IPS DF 19.7 (cell line): ENCODE data around the gene DRC3.

Experiments used
- DNase-seq: peaks from one replicate; pipeline ENCODE4 v3.0.0-alpha.2; 2013; ENCODE audit warnings: low read depth, low spot score

DRC3 gene

DNA sequence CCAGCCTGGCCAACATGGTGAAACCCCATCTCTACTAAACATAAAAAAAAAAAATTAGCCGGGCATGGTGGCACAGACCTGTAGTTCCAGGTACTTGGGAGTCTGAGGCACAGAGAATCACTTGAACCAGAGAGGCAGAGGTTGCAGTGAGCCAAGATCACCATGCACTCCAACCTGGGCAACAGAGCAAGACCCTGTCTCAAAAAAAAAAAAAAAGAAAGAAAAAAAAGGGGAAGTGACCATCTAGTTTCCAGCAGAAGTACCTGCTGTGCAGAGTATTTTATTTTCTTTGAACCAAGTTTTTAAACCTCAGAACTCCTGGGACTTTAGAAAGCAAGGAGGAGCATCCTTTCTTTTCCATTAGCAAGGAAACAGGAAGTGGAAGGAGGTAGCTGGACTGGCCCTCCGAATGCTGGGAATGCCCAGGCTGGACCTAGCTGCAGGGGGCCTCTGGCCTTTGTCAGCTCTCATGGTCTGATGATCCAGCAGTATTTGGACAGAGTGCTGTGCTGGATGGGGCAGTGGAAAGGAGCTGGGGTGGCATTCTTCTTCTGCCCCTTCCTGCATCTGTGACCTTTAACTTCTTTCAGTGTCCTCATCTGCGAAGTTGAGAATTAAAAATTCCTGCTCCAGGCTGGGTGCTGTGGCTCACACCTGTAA is 73.2 kb downstream of the DRC3 start:
- no peak for DNase-seq

DNA sequence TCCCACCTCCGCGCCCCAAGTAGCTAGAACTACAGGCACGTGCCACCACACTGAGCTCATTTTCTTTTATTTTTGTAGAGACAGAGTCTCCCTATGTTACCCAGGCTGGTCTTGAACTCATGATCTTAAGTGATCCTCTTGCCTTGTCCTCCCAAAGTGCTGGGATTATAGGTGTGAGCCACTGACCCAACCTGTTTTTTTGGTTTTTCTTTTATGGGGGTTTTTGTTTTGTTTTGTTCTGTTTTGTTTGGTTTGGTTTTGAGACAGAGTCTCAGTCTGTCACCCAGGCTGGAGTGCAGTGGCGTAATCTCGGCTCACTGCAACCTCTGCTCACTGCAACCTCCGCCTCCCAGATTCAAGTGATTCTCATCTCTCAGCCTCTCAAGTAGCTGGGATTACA is 82.9 kb downstream of the DRC3 start:
- no peak for DNase-seq

DNA sequence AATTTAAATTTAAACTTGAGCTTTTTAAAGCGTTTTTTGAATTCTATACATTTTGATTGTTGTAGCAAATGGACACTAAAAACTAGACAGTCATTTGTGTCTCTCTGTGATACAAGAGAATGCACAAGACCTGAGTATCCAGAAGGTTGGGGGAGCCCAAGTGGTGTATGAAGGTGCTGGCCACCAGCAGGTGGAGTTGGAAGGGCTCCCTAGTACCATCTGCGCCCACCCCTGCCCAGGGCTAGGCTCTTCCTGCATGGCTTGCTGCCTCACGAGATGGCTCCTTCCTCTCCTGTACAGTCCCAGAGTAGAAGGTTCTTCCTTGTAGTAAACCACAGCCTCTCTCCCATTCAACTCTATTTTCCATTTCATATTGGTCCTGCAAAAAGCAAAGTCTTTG is 83.6 kb downstream of the DRC3 start:
- DNase-seq: no peak

DNA sequence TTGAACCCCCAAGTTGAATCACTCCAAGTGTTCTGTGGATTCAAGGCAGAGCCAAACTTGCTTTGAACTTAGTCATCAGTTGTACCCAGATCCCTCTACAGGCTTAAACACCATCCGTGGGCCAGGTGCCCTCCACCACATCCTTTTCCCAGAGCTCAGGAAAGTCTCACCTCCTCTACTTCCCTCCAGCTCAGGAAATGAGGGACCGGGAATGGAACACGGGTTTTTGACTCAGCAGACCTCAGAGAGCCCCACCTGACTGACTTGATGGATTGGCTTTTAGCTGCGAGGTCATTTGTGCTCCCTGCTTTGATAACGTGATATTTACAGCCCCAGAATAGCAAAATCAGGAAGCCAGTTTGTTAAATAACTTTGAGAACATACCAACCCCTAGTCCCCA is 86.6 kb downstream of the DRC3 start:
- DNase-seq: no peak

DNA sequence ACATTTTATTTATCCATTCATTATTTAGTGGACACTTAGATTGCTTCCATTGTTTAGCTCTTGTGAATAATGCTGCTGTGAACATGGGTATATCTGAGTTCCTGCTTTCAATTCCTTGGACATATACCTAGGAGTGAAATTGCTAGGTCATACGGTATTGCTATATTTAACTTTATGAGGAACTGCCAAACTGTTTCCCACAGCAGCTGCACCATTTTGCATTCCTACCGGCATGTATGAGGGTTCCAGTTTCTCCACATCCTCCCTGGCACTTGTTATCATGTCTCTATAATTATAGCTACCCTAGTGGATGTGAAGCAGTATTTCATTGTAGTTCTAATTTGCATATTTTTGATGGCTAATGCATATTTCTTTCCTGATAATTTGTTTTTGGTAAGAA is 91.4 kb downstream of the DRC3 start:
- DNase-seq: no peak

DNA sequence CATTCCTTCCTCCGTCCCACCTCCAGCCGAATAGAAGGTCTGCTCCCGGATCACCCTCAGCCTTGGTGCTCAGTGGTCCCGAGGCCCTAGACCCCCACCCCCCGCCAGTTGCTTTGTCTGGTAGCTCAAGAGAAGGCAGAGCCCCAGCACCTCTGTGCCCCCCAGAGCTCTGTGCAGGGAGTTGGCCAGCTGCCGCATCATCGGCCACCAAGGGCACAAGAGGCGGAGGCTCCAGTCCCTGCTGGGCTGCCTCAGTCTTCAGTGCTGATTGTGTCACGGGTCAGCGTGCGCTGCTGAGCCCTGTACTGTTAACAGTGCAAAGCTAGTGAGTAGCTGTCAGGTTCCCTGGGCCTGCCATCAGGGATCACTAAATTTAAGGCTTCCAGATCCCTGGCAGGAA is 92.9 kb downstream of the DRC3 start:
- DNase-seq: no peak
